Activated B cell treated with CpG ODN at 0.5 μM for 24 hours (primary cell): ENCODE results near the gene TSSK2. TPM values are rescaled to one million over a fixed set of nuclear protein-coding genes. Genes with fewer than 3 reads are reported as not detected.

ENCODE experiments used
- ATAC-seq: fragments of 200-7000 bp; cut with Tn5 transposase; one replicate; pipeline ENCODE4 v1.10.0; 2021; ENCODE audit warnings: low read depth, mild to moderate bottlenecking, moderate library complexity
- CTCF ChIA-PET: fragments of 350-600 bp; sonication (Branson Sonifier 250); formaldehyde crosslinking; loops from one replicate; lab custom pipeline; 2021; ENCODE audit warnings: antibody characterized with exemption; lab: Charles Lee
- POLR2A ChIA-PET: fragments of 350-600 bp; sonication (Branson Sonifier 250); formaldehyde crosslinking; loops from one replicate; lab custom pipeline; 2021; ENCODE audit warnings: antibody characterized with exemption; lab: Charles Lee
- DNase-seq: peaks from one replicate; pipeline ENCODE4 v3.0.0; 2022
- H3K27ac Mint-ChIP-seq: one replicate; pipeline ENCODE4 v1.8.0; 2020; ENCODE audit warnings: mixed read lengths
- H3K27me3 Mint-ChIP-seq: one replicate; pipeline ENCODE4 v1.8.0; 2021; ENCODE audit warnings: mixed read lengths
- H3K36me3 Mint-ChIP-seq: one replicate; pipeline ENCODE4 v1.8.0; 2021; ENCODE audit warnings: low read depth, mixed read lengths
- H3K4me1 Mint-ChIP-seq: one replicate; pipeline ENCODE4 v1.8.0; 2021; ENCODE audit warnings: mixed read lengths
- H3K4me3 Mint-ChIP-seq: one replicate; pipeline ENCODE4 v1.8.0; 2020; ENCODE audit warnings: mild to moderate bottlenecking, mixed read lengths
- H3K9me3 Mint-ChIP-seq: one replicate; pipeline ENCODE4 v1.8.0; 2020; ENCODE audit warnings: mixed read lengths
- CTCF ChIP-seq: fragments of 200-600 bp; IDR thresholded peaks from one replicate; pipeline ENCODE4 v1.8.0; 2022; ENCODE audit warnings: antibody characterized with exemption, mild to moderate bottlenecking
- intact Hi-C: fragments of 100-400 bp; cut with micrococcal nuclease; formaldehyde crosslinking; loops from one replicate; pipeline ENCODE4 v1.15.1; 2024
- total RNA-seq: library from RNA; stranded (reverse); gene quantifications from 2 replicates; pipeline ENCODE4 v1.2.3, GENCODE V29; 2022

Gene TSSK2
- total RNA-seq, 1 donor from 2014 or later = 0.13 TPM

GRCh38 chr22:19134176-19134831 is 3.2 kb downstream of the TSSK2 start:
- peaks cover 71% of the 10 kb centered on the region for H3K36me3 Mint-ChIP-seq

GRCh38 chr22:19134874-19135273 is 3.8 kb downstream of the TSSK2 start:
- intact Hi-C loops = no loop called here
- no peaks in the 10 kb centered on the region for H3K4me1 Mint-ChIP-seq
- no peak for ATAC-seq
- CTCF ChIA-PET = no interaction called here
- H3K9me3 Mint-ChIP-seq = no peaks in the 10 kb centered on the region
- TF ChIP-seq CTCF = no peak
- no peaks in the 10 kb centered on the region for H3K27me3 Mint-ChIP-seq
- H3K27ac Mint-ChIP-seq = no peak overlapping the region
- POLR2A ChIA-PET = no interaction called here
- H3K4me3 Mint-ChIP-seq = no peak overlapping the region
- H3K36me3 Mint-ChIP-seq = peaks cover 77% of the 10 kb centered on the region
- DNase-seq = no peak

More at GRCh38 chr22:19134176-19134831, 3.2 kb downstream of the TSSK2 start:
- ATAC-seq (no peak), DNase-seq (no peak)
- intact Hi-C loops = no loop called here
- Mint-ChIP-seq H3K4me1 (no peaks in the 10 kb centered on the region), H3K27ac (no peak overlapping the region), H3K4me3 (no peak overlapping the region), H3K9me3 (no peaks in the 10 kb centered on the region), H3K27me3 (no peaks in the 10 kb centered on the region)
- TF ChIP-seq CTCF = no peak
- ChIA-PET CTCF (no interaction called here), POLR2A (no interaction called here)

- H3K4me1 Mint-ChIP-seq = no peaks in the 10 kb centered on the region
- ATAC-seq = no peak
- CTCF ChIA-PET = no interaction called here
- H3K4me3 Mint-ChIP-seq = no peak overlapping the region
- H3K36me3 Mint-ChIP-seq = peaks cover 87% of the 10 kb centered on the region
- TF ChIP-seq CTCF = no peak
- intact Hi-C loops = no loop called here
- no peak for DNase-seq
- no peaks in the 10 kb centered on the region for H3K27me3 Mint-ChIP-seq
- POLR2A ChIA-PET = interaction anchor here (1.0 kb wide), 1 partner anchor 15 kb away, joined by 3 read pairs; the partner anchor contains the start of gene DGCR2
- H3K9me3 Mint-ChIP-seq = no peaks in the 10 kb centered on the region
- no peak overlapping the region for H3K27ac Mint-ChIP-seq
Observed at GRCh38 chr22:19136915-19137314, 5.8 kb downstream of the TSSK2 start.

- H3K4me1 Mint-ChIP-seq = peaks cover under 1% of the 10 kb centered on the region
- H3K36me3 Mint-ChIP-seq = peaks cover 87% of the 10 kb centered on the region
- no peak overlapping the region for H3K27ac Mint-ChIP-seq
- H3K27me3 Mint-ChIP-seq = no peaks in the 10 kb centered on the region
- ChIA-PET CTCF (no interaction called here), POLR2A (interaction anchor here (1.0 kb wide), 1 partner anchor 15 kb away, joined by 3 read pairs; the partner anchor contains the start of gene DGCR2)
- H3K4me3 Mint-ChIP-seq = no peak overlapping the region
- TF ChIP-seq CTCF = no peak
- H3K9me3 Mint-ChIP-seq = no peaks in the 10 kb centered on the region
- intact Hi-C loops = no loop called here
- no peak for ATAC-seq
- DNase-seq = no peak
Observed at GRCh38 chr22:19137384-19138216, 6.5 kb downstream of the TSSK2 start.
